ENCODE data around the gene FAM20B.
A peak's percentile ranks its signal among the peaks of the same experiment; 100 is the strongest.
"Not testable (repeated sequence)": the region's sequence is repeated elsewhere in the genome, so short reads cannot be mapped to it uniquely, and the experiment has no call there.

Gene FAM20B

DNA sequence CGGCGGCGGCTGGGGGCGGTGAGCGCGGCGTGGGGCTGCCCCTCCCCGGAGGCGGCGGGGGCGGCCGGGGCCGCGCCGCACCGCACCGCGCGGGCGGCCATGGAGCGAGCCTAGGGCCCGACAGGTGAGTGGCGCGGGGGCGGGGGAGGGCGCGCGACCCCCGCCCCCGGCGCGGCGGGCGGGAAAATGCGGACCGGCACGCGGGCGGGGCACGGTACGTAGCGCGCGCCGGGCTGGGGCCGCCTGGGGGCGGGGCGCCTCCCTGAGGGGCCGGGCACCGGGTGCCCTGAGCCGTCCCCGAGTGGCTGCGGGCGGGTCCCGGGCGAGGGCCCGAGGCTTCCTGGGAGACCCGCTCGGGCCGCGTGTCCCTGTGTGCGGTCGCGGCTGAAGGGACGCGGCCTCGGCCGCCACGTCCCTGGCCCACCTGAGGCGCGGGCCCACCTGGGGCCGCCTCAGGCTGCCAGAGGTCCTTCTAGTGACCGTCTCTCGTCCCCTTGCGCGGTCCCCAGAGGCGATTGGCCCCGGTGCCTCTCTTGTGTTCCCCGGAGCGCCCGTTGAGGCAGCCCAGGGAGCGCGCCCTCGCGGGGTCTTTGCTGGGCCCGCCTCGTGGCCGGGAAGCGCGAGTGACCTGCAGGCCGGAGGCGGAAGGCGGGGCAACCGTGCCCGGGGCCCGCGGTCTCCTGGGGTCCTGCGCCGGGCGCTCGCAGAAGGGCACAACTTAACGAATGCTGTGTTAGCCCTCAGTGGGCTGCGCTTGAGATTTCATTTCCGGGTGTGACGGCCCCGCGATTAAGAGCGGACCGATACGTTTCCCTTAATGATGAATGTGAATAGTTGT, 500 bp downstream of the FAM20B start:
- DNase-seq: peak; percentile 69

- no peak for DNase-seq
Measured at GRCh38 chr1:179026813-179027669, 1.3 kb downstream of the FAM20B start.

GRCh38 chr1:179029321-179029759, 3.6 kb downstream of the FAM20B start:
- no peak for DNase-seq

DNA sequence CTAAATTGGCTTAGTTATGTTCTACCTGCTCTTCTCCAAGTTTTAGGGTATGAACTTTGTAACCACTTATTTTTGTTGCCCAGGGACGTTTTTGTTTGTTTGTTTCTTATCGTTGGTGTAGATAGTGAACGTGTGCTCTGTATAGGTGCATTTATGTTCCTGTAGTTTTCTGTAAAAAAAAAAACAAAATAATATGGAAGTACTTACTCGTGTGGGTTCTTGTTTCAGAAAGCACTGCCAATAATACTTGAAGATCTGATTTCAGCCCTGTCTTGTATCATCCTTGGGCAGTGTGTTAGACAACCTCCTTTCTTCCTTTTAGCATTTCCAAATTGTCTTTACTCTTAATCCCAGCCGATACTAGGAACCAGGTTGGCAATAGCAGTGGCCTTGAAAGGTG, 4.4 kb downstream of the FAM20B start:
- DNase-seq: no peak

- DNase-seq: no peak
Measured at GRCh38 chr1:179030683-179031082, 5.0 kb downstream of the FAM20B start.

DNA sequence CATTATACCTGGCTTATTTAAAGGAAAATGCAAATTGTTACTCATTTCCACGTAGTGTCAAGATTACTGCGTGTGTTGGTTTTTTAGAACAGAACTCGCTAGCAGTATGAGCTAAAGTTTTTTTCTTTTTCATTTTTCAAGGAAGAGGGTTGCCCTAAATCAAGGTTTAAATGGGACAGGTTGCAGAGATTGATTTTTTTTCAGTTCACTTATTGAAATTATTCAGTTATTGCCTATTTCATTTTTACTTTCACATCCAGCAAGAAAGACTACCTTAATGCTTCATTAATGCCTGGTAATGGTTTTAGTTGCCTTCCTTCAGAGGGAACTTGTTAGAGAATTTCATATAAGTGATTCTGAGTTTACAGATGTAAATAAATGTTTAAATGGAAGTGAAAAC, 5.6 kb downstream of the FAM20B start:
- DNase-seq: no peak

DNA sequence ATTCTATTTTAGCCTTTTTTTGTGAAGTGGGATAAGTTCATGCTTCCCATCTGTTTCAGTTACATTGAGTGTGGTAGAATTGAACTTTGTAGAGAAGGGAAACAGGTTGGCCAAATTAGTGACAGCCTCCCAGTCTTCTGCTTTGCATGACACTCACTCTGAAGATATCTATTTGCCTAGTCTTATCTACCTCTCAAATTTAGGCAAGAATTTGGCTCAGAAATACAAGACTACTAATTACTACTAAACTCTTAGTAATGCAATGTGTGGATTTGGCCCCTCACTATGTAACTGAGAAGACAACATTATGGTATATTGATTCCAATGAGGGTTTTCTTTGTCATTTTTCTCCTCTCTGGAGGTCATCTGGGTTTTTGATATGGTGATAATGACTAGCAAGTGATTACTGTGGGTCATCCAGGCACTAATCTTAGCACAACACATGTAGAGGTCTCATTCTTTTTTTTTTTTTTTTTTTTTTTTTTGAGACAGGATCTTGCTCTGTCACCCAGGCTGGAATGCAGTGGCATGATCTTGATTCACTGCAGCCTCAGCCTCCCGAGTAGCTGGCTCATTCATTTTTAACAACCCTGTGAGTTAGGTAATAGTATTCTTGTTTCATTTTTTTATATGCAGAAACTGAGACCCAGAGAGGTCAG, 6.3 kb downstream of the FAM20B start:
- no peak for DNase-seq

- DNase-seq: no peak
Measured at GRCh38 chr1:179034720-179035119, 9.0 kb downstream of the FAM20B start.

- DNase-seq: peak; percentile 29
Measured at GRCh38 chr1:179036844-179037465, 11.3 kb downstream of the FAM20B start.

- DNase-seq: no peak
Measured at GRCh38 chr1:179038528-179039281, 13.0 kb downstream of the FAM20B start.

- DNase-seq: not testable (repeated sequence)
Measured at GRCh38 chr1:179039502-179040174, 13.9 kb downstream of the FAM20B start.

DNA sequence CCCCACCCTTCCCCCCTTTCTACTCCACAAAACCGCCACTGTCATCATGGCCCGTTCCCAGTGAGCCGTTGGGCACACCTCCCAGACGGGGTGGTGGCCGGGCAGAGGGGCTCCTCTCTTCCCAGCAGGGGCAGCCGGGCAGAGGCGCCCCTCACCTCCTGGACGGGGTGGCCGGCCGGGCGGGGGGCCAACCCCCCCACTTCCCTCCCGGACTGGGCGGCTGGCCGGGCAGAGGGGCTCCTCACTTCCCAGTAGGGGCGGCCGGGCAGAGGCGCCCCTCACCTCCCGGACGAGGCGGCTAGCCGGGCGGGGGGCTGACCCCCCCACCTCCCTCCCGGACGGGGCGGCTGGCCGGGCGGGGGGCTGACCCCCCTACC, 14.5 kb downstream of the FAM20B start:
- DNase-seq: not testable (repeated sequence)

GRCh38 chr1:179042087-179042486, 16.4 kb downstream of the FAM20B start:
- DNase-seq: no peak

DNA sequence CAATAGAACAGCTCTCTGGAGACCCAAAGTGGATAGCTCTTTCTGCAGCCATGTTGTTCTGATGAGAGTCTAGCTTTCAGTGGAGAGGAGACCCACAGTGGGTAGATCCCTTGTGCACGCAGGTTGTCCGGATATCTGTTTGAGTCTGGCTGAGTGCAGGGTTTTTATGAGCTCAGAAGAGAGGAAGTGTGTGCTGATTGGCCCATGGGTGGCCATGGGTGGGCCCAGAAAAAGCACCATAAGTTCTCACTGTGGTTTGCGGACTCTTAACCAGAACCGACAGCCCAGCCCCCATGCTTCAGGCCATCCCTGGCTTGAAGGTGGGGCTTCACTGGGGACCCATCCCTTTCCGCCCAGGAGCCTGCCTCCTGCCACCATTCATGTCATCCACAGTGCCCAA, 17.0 kb downstream of the FAM20B start:
- no peak for DNase-seq

- DNase-seq: no peak
Measured at GRCh38 chr1:179043266-179043665, 17.6 kb downstream of the FAM20B start.

DNA sequence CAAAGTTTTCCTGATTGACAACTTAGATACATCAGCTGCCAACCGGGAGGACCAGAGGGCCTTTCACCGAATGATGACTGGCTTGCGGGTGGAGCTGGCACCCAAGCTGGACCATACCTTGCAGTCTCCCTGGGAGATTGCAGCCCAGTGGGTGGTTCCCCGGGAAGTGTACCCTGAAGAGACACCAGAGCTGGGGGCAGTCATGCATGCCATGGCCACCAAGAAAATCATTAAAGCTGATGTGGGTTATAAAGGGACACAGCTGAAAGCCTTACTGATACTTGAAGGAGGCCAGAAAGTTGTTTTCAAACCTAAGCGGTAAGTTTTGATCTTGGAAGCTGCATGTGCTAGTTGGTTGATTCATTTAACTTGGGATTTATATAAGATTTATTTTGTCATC, 18.2 kb downstream of the FAM20B start:
- no peak for DNase-seq

DNA sequence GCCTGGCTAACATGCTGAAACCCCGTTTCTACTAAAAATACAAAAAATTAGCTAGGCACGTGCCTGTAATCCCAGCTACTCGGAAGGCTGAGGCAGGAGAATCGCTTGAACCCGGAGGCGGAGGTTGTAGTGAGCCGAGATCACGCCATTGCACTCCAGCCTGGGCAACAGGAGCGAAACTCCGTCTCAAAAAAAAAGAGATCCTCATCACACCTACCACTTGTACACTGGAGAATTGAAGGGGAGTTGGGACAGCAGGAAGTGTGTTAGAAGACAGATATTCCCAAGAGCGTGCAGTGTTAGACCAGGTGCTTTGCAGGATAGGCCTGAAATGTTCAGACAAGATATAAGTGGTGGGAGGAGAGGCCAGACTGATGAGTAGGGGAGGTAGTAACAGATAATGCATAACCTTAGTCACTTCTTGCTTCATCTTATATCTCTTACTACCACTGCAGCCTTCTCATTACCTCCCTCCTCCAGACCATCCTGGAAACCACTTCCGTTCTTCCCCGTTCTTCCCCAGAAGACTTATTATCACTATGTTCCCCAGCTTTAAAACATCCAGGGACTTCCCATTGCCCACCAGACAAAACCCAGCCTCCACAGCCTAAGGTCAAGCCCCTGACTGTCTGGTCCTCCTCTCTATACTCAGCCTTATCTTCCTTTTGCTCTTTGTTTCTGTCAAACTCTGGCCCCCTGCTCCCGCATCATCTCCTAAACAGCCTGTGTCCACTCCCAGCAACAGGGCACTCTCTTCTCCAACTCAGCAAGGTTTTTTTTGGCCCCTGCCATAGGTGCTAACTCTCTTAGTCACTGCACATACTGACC, 21.3 kb downstream of the FAM20B start:
- no peak for DNase-seq

DNA sequence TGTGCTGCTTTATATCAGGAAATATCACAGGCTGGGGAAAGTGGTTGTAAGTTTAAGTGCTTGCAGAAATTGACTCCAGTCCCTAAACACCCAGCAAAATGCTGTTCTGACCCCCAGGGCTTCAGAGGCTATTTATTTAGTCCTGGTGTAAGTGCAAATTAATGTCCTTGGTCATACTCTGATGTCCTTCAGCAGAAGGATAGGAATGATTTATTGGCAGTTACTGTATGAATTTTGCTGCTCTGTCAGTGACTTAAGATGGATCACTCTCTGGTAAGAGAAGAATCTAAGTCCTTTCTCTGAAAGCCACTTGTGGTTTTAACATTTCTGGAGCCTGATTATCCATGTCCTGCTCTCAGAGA, 21.9 kb downstream of the FAM20B start:
- no peak for DNase-seq

GRCh38 chr1:179048339-179049124, 22.8 kb downstream of the FAM20B start:
- DNase-seq: no peak

DNA sequence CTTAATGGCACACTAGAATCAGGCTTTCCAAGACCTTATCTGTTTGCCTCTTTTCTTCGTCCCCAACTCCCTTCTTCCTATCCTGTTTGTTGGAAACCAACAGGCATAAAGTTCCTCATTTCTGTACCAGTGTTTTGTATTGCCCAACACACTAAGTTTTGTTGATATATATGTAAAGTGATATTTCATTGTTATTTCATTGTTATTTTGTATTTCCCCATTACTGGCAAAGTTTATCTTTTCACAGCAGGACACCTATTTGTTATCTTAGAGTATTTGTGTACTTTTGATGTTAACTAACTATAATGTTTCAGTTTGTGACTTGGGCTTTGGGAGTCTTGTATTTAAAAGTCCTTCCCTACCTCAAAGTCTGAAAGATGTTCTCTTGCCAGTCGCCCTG, 27.1 kb downstream of the FAM20B start:
- DNase-seq: no peak
